A549 (cell line): ENCODE measurements around the gene COMMD10. TPM values are rescaled to one million over a fixed set of nuclear protein-coding genes. Genes with fewer than 3 reads are reported as not detected.

Experiments used
- ATAC-seq, 2 experiments: fragments of 200-7000 bp in 1 of 2; fragments of >200 bp in 1 of 2; cut with Nextera tagmentation in 1 of 2; cut with Tn5 transposase in 1 of 2; 3 replicates each; pipeline versions ENCODE4 v1.8.0 to v1.9.1; 2018 to 2020; ENCODE audit warnings: mild to moderate bottlenecking in 1 of 2, moderate library complexity in 1 of 2
- CTCF ChIA-PET: fragments of 300-600 bp; sonication (Branson Sonifier 250); formaldehyde crosslinking; extraction: SDS; loops from one replicate; lab custom pipeline; 2021; ENCODE audit warnings: antibody characterized with exemption, inconsistent platforms; lab: Yijun Ruan, JAX
- POLR2A ChIA-PET: fragments of 350-600 bp; formaldehyde crosslinking; extraction: SDS; loops from one replicate; lab custom pipeline; 2021; ENCODE audit warnings: antibody characterized with exemption, inconsistent platforms; lab: Yijun Ruan, JAX
- DNase-seq, 2 experiments: peaks; one replicate each; pipeline versions ENCODE4 v3.0.0 to v3.0.0-alpha.2; 2011 to 2016; ENCODE audit warnings: low read depth in 1 of 2, low spot score in 1 of 2
- FAIRE-seq: peaks from 2 replicates; lab custom pipeline; 2011; peaks lifted over from hg19 to GRCh38; lab: Jason Lieb, UNC
- H3K27ac ChIP-seq, 2 experiments: fragments of >200 bp; sonication (Bioruptor Twin); formaldehyde crosslinking; 3 replicates each; pipeline ENCODE4 v1.5.1; 2016 to 2017
- H3K4me1 ChIP-seq: fragments of >200 bp; sonication (Bioruptor Twin); formaldehyde crosslinking; 3 replicates; pipeline ENCODE4 v1.6.1; 2016
- H3K4me2 ChIP-seq: fragments of >200 bp; sonication (Bioruptor Twin); formaldehyde crosslinking; 3 replicates; pipeline ENCODE4 v1.6.1; 2016
- H3K4me3 ChIP-seq: fragments of >200 bp; sonication (Bioruptor Twin); formaldehyde crosslinking; 3 replicates; pipeline ENCODE4 v1.5.1; 2016
- H3K9me3 ChIP-seq: fragments of >200 bp; sonication (Bioruptor Twin); formaldehyde crosslinking; 3 replicates; pipeline ENCODE4 v1.6.1; 2016
- CBX2 ChIP-seq: fragments of 200-600 bp; sonication (generic); IDR thresholded peaks from 2 replicates; pipeline ENCODE4 v1.6.1; 2016; ENCODE audit warnings: low read depth, mild to moderate bottlenecking, borderline replicate concordance
- CEBPB ChIP-seq, 2 experiments: fragments of >200 bp in 1 of 2; sonication (Bioruptor Twin) in 1 of 2; formaldehyde crosslinking in 1 of 2; IDR thresholded peaks; 2 replicates each; pipeline ENCODE4 v1.6.1; 2012 to 2016
- EHMT2 ChIP-seq: fragments of 200-600 bp; sonication (generic); IDR thresholded peaks from 2 replicates; pipeline ENCODE4 v1.6.1; 2016; ENCODE audit warnings: antibody characterized with exemption, low read depth, mild to moderate bottlenecking, moderate library complexity
- ESRRA ChIP-seq: fragments of 150-350 bp; IDR thresholded peaks from 2 replicates; pipeline ENCODE4 v1.6.1; 2014; ENCODE audit warnings: mild to moderate bottlenecking, low read length, borderline replicate concordance
- FOSB ChIP-seq: fragments of 250-450 bp; sonication (Bioruptor Pico); IDR thresholded peaks from 2 replicates; pipeline ENCODE4 v1.5.0; 2020; ENCODE audit warnings: mild to moderate bottlenecking, moderate library complexity
- FOSL2 ChIP-seq, 2 experiments: fragments of 450-650 bp in 1 of 2; fragments of >200 bp in 1 of 2; sonication (Bioruptor Twin) in 1 of 2; formaldehyde crosslinking; IDR thresholded peaks; 2 replicates each; pipeline versions ENCODE4 v1.5.0 to v1.6.1; 2016 to 2020; ENCODE audit warnings: mild to moderate bottlenecking in 1 of 2, moderate library complexity in 1 of 2
- FOXS1 ChIP-seq: fragments of 250-450 bp; sonication (Bioruptor Pico); IDR thresholded peaks from 2 replicates; pipeline ENCODE4 v1.5.0; 2020; ENCODE audit warnings: mild to moderate bottlenecking, moderate library complexity
- HMGXB4 ChIP-seq: fragments of 250-450 bp; sonication (Bioruptor Pico); IDR thresholded peaks from 2 replicates; pipeline ENCODE4 v1.5.0; 2021; ENCODE audit warnings: mild to moderate bottlenecking, moderate library complexity, borderline replicate concordance
- HOXB5 ChIP-seq: fragments of 250-450 bp; sonication (Bioruptor Pico); IDR thresholded peaks from 2 replicates; pipeline ENCODE4 v1.5.0; 2020; ENCODE audit warnings: mild to moderate bottlenecking, moderate library complexity
- JUNB ChIP-seq: fragments of >200 bp; sonication (Bioruptor Twin); formaldehyde crosslinking; IDR thresholded peaks from 2 replicates; pipeline ENCODE4 v1.6.1; 2016
- NFE2L2 ChIP-seq: fragments of 150-350 bp; conservative IDR thresholded peaks from 2 replicates; pipeline ENCODE4 v1.6.1; 2014; ENCODE audit warnings: low read length
- NPAS2 ChIP-seq: fragments of 250-450 bp; sonication (Bioruptor Pico); IDR thresholded peaks from 2 replicates; pipeline ENCODE4 v1.8.0; 2022; ENCODE audit warnings: mild to moderate bottlenecking, moderate library complexity, borderline replicate concordance
- POLR2A ChIP-seq: IDR thresholded peaks from 2 replicates; pipeline ENCODE4 v1.6.1; 2012; ENCODE audit warnings: mild to moderate bottlenecking, low read length
- POLR2AphosphoS2 ChIP-seq: conservative IDR thresholded peaks from 2 replicates; pipeline ENCODE4 v1.6.1; 2012; ENCODE audit warnings: low read length, improper control_type of control experiment, inconsistent platforms
- RARB ChIP-seq: fragments of 250-450 bp; sonication (Bioruptor Pico); IDR thresholded peaks from 2 replicates; pipeline ENCODE4 v1.8.0; 2021; ENCODE audit warnings: mild to moderate bottlenecking, moderate library complexity
- RFX5 ChIP-seq: fragments of 450-650 bp; IDR thresholded peaks from 2 replicates; pipeline ENCODE4 v1.7.1; 2014; ENCODE audit warnings: antibody characterized with exemption, mild to moderate bottlenecking, moderate library complexity
- RNF2 ChIP-seq: fragments of 200-600 bp; sonication (generic); IDR thresholded peaks from 2 replicates; pipeline ENCODE4 v1.6.1; 2016; ENCODE audit warnings: low read depth, mild to moderate bottlenecking, antibody characterized with exemption, moderate library complexity, borderline replicate concordance
- TFCP2L1 ChIP-seq: fragments of 250-450 bp; sonication (Bioruptor Pico); IDR thresholded peaks from 2 replicates; pipeline ENCODE4 v1.5.0; 2021; ENCODE audit warnings: mild to moderate bottlenecking
- USF2 ChIP-seq: fragments of 450-650 bp; IDR thresholded peaks from 2 replicates; pipeline ENCODE4 v1.6.1; 2014; ENCODE audit warnings: antibody characterized with exemption
- WGBS: methylation state at CpG from one replicate; pipeline ENCODE4 v1.1.6; 2017; ENCODE audit errors: missing lambda C conversion rate; 5-methylcytosine and 5-hydroxymethylcytosine counted together
- polyA plus RNA-seq, 4 experiments: library from polyadenylated mRNA; depleted of rRNA in 3 of 4; stranded (reverse); fragments of >200 nt; fragmentation: RNase III in 1 of 4; extraction: RNeasy Plus Mini Kit Qiagen cat#74134 plus additional on column Dnase treatment in 1 of 4; gene quantifications; 2 replicates in 3 of 4; 3 replicates in 1 of 4; pipeline ENCODE4 v1.2.3, GENCODE V29; 2011 to 2017
- TF ChIP-seq, protein P1 (sequence below): fragments of >200 bp; sonication (Bioruptor Twin); formaldehyde crosslinking; IDR thresholded peaks from 3 replicates; pipeline ENCODE4 v1.6.1; 2016
- TF ChIP-seq, protein P2 (sequence below): fragments of >200 bp; sonication (Bioruptor Twin); formaldehyde crosslinking; IDR thresholded peaks from 2 replicates; pipeline ENCODE4 v1.6.1; 2016

The COMMD10 gene
- polyA plus RNA-seq, 2 of the 4 experiments (the other 2 are of a cell fraction) = 40.2 to 63.9 TPM

DNA sequence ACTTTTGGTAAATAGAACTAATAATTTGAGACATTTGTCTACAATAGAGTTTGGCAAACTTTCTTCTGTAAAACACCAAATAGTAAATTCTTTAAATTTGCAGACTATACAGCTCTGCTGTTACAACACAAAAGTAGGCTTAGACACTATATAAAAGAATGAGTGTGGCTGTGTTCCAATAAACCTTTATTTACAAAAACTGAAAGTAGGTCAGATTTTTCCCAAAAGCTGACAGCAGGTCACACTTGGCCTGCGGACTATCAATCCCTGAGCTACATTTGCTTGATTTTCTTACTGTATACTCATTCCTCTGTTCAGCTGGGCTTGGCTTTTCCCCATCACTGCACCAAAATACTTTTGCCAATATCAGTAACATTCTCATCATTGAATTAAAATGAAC, 189.4 kb downstream of the COMMD10 start:
- TF ChIP-seq JUNB = no peak
- no peak for TF ChIP-seq FOSB
- no peak for TF ChIP-seq RFX5
- TF ChIP-seq NPAS2 = no peak
- TF ChIP-seq FOSL2 (IDR thresholded peaks at IDR 0.05) = no peak
- TF ChIP-seq FOSL2 (CRISPR knock-in tag; IDR thresholded peaks at IDR 0.05) = no peak
- TF ChIP-seq TFCP2L1 (CRISPR knock-in tag) = no peak
- TF ChIP-seq ESRRA = no peak
- no peak for TF ChIP-seq HMGXB4 (CRISPR knock-in tag)
- H3K9me3 ChIP-seq = peaks cover 12% of the 10 kb centered on the region; the same call in 2 of the 3 replicates
- H3K4me2 ChIP-seq = no peak overlapping the region
- WGBS = 73% methylated on average over 1 of the region's 1 CpG
- H3K4me3 ChIP-seq = no peak overlapping the region
- 0 out of 3 replicates have a peak, but pooled peaks cover 3% of the 10 kb centered on the region for H3K4me1 ChIP-seq
- FAIRE-seq = no peak
- H3K27ac ChIP-seq = no peak overlapping the region
- no peak for DNase-seq
- ChIA-PET POLR2A (no interaction called here), CTCF (no interaction called here)
- ATAC-seq = no peak

GRCh38 chr5:116275282-116275681, 190.5 kb downstream of the COMMD10 start:
- no peak for DNase-seq
- H3K4me2 ChIP-seq = no peak overlapping the region
- 0 out of 3 replicates have a peak, but pooled peaks cover 3% of the 10 kb centered on the region for H3K4me1 ChIP-seq
- no peak for FAIRE-seq
- TF ChIP-seq USF2 = no peak
- TF ChIP-seq RARB (CRISPR knock-in tag) = no peak
- TF ChIP-seq HOXB5 = no peak
- TF ChIP-seq, protein P1, sequence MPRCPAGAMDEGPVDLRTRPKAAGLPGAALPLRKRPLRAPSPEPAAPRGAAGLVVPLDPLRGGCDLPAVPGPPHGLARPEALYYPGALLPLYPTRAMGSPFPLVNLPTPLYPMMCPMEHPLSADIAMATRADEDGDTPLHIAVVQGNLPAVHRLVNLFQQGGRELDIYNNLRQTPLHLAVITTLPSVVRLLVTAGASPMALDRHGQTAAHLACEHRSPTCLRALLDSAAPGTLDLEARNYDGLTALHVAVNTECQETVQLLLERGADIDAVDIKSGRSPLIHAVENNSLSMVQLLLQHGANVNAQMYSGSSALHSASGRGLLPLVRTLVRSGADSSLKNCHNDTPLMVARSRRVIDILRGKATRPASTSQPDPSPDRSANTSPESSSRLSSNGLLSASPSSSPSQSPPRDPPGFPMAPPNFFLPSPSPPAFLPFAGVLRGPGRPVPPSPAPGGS = no peak
- no peak for TF ChIP-seq POLR2A
- no peak for TF ChIP-seq RNF2
- TF ChIP-seq NFE2L2 = no peak
- no peak for TF ChIP-seq FOXS1
- TF ChIP-seq TFCP2L1 (CRISPR knock-in tag) = no peak
- no peak for ATAC-seq
- ChIA-PET POLR2A (no interaction called here), CTCF (no interaction called here)
- H3K4me3 ChIP-seq = no peak overlapping the region
- H3K27ac ChIP-seq = no peak overlapping the region
- H3K9me3 ChIP-seq = peaks cover 12% of the 10 kb centered on the region; the same call in 2 of the 3 replicates
- 94% methylated on average over 3 of the region's 3 CpGs for WGBS

DNA sequence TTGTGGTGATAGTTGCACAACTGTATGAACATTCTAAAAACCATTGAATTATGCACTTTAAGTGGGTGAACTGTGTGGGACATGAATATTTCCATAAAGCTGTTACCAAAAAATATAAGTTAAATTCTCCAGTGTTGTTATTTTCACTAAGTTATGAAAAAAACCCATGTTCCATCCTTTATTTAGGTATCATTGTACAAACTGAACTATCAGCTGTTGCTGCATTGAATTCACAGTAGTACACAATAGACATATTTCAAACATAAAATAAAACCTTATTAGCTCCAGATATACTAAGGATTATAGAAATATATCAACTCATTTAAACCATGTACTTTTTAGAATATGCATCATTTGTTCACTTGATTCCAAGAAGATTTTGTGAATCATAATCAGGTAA, 192.1 kb downstream of the COMMD10 start:
- TF ChIP-seq FOSB = no peak
- TF ChIP-seq CBX2 = no peak
- no peak for TF ChIP-seq POLR2AphosphoS2
- no peak for TF ChIP-seq RFX5
- no peak for TF ChIP-seq EHMT2
- no peak for TF ChIP-seq HOXB5
- no peak for TF ChIP-seq RNF2
- TF ChIP-seq CEBPB (IDR thresholded peaks at IDR 0.05) = no peak
- TF ChIP-seq, protein P2, sequence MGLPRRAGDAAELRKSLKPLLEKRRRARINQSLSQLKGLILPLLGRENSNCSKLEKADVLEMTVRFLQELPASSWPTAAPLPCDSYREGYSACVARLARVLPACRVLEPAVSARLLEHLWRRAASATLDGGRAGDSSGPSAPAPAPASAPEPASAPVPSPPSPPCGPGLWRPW = no peak
- TF ChIP-seq, all 56 proteins: peak for 0
- CTCF ChIA-PET = no interaction called here
- DNase-seq = no peak
- POLR2A ChIA-PET = no interaction called here
- Histone ChIP-seq H3K27ac (no peak overlapping the region), H3K4me1 (0 out of 3 replicates have a peak, but pooled peaks cover 3% of the 10 kb centered on the region), H3K4me3 (no peak overlapping the region), H3K4me2 (no peak overlapping the region), H3K9me3 (peaks cover 12% of the 10 kb centered on the region; the same call in 2 of the 3 replicates)
- ATAC-seq = no peak
- FAIRE-seq = no peak
